ENCODE data around the gene SUSD1.

DNA sequence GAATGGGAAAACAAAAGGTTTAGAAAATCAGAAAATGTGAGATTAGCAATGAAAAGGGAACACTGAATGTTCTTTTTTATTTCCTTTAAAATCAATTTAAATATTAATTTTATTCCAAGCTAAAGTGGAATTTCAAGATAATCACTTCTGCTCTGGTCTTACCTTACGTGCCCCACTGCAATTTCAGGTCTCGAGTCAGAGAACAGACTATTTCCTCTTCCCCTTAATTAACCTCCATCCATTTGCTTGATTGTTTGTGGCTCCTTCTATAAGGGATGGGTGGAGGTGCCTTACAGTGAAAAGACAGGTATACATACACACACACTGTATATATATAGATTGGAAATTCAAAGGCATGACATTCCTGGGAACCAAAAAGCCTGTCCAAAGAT lies 137.1 kb downstream of the SUSD1 start:
- TF ChIP-seq, protein P1, sequence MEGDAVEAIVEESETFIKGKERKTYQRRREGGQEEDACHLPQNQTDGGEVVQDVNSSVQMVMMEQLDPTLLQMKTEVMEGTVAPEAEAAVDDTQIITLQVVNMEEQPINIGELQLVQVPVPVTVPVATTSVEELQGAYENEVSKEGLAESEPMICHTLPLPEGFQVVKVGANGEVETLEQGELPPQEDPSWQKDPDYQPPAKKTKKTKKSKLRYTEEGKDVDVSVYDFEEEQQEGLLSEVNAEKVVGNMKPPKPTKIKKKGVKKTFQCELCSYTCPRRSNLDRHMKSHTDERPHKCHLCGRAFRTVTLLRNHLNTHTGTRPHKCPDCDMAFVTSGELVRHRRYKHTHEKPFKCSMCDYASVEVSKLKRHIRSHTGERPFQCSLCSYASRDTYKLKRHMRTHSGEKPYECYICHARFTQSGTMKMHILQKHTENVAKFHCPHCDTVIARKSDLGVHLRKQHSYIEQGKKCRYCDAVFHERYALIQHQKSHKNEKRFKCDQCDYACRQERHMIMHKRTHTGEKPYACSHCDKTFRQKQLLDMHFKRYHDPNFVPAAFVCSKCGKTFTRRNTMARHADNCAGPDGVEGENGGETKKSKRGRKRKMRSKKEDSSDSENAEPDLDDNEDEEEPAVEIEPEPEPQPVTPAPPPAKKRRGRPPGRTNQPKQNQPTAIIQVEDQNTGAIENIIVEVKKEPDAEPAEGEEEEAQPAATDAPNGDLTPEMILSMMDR (conservative IDR thresholded peaks at IDR 0.05; ENCODE audit: low read depth, low read length), result no peak
- TF ChIP-seq EZH2 (IDR thresholded peaks at IDR 0.05; ENCODE audit: low read length, unreplicated experiment), result no peak

All from PC-3 (cell line).